Lower leg skin (tissue), 3 donors: ENCODE results near the gene HADHA.

Experiments
- CTCF ChIP-seq, 3 donors: fragments of 450-650 bp; IDR thresholded peaks; one replicate each; pipeline ENCODE4 v1.5.1; 2016; ENCODE audit warnings: antibody characterized with exemption in 3 of 3, mild to moderate bottlenecking in 3 of 3, moderate library complexity in 2 of 3
- POLR2A ChIP-seq, 2 donors: fragments of 450-650 bp; IDR thresholded peaks; one replicate each; pipeline ENCODE4 v1.6.1; 2016 to 2017; ENCODE audit warnings: antibody characterized with exemption in 2 of 2, mild to moderate bottlenecking in 1 of 2, moderate library complexity in 1 of 2

DNA sequence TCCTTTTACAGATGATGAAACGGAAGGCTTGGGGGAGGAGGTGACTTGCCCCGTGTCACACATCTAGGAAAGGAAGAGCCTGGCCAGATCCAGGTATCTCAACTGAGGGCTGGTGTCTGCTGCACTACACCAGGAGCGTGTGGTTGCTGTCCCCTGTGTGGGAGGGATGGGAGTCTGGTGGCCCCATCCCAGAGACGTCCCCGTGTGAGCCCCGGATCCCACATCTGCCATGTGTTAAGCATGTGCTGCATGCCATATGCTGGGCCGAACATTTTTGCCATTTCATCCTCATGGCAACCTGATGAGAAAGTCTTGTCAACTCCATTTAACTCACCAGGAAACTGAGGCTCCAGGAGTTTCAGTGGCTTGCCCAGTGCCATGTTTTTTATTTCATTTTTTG is 67.3 kb downstream of the HADHA start:
- TF ChIP-seq CTCF (IDR thresholded peaks at IDR 0.05), result no peak
- no peak for TF ChIP-seq POLR2A (IDR thresholded peaks at IDR 0.05)
